Peyer's patch (tissue), 4 donors: ENCODE data around the gene RBM15.

Experiments
- CTCF ChIP-seq, 6 experiments: fragments of 450-650 bp in 4 of 6; fragments of 200-600 bp in 2 of 6; sonication (generic) in 1 of 6; IDR thresholded peaks; one replicate each; pipeline ENCODE4 v1.5.1; 2017 to 2019; ENCODE audit warnings: antibody characterized with exemption in 6 of 6, mild to moderate bottlenecking in 3 of 6, moderate library complexity in 1 of 6
- POLR2A ChIP-seq, 2 donors: fragments of 450-650 bp; IDR thresholded peaks; one replicate each; pipeline ENCODE4 v1.5.1; 2017; ENCODE audit warnings: antibody characterized with exemption in 2 of 2, mild to moderate bottlenecking in 2 of 2, moderate library complexity in 2 of 2

GRCh38 chr1:110291241-110292030 lies 47.7 kb upstream of the RBM15 start:
- TF ChIP-seq CTCF (IDR thresholded peaks at IDR 0.05) (no peak), POLR2A (IDR thresholded peaks at IDR 0.05) (no peak)
